ENCODE measurements around the gene SMAGP.
A peak's percentile ranks its signal among the peaks of the same experiment; 100 is the strongest.
"Not testable (repeated sequence)": the region's sequence is repeated elsewhere in the genome, so short reads cannot be mapped to it uniquely, and the experiment has no call there.

Gene SMAGP

GRCh38 chr12:51281202-51281924, 11.1 kb upstream of the SMAGP start:
- H3K36me3 Mint-ChIP-seq (ENCODE audit: low read depth) = no peaks in the 10 kb centered on the region

GRCh38 chr12:51275088-51275487, 4.9 kb upstream of the SMAGP start:
- H3K27ac Mint-ChIP-seq = no peak overlapping the region
- TF ChIP-seq, protein P1, sequence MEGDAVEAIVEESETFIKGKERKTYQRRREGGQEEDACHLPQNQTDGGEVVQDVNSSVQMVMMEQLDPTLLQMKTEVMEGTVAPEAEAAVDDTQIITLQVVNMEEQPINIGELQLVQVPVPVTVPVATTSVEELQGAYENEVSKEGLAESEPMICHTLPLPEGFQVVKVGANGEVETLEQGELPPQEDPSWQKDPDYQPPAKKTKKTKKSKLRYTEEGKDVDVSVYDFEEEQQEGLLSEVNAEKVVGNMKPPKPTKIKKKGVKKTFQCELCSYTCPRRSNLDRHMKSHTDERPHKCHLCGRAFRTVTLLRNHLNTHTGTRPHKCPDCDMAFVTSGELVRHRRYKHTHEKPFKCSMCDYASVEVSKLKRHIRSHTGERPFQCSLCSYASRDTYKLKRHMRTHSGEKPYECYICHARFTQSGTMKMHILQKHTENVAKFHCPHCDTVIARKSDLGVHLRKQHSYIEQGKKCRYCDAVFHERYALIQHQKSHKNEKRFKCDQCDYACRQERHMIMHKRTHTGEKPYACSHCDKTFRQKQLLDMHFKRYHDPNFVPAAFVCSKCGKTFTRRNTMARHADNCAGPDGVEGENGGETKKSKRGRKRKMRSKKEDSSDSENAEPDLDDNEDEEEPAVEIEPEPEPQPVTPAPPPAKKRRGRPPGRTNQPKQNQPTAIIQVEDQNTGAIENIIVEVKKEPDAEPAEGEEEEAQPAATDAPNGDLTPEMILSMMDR (IDR thresholded peaks at IDR 0.05; ENCODE audit: unreplicated experiment in 3 of 3) = no peak
- H3K36me3 Mint-ChIP-seq (ENCODE audit: low read depth) = no peaks in the 10 kb centered on the region
- H3K4me3 Mint-ChIP-seq = no peak overlapping the region
- peaks cover 8% of the 10 kb centered on the region for H3K4me1 Mint-ChIP-seq
- peaks cover 31% of the 10 kb centered on the region for H3K27me3 Mint-ChIP-seq (ENCODE audit: low read depth)
- H3K9me3 Mint-ChIP-seq = no peaks in the 10 kb centered on the region

More at GRCh38 chr12:51281202-51281924, 11.1 kb upstream of the SMAGP start:
- H3K4me1 Mint-ChIP-seq = no peaks in the 10 kb centered on the region
- H3K9me3 Mint-ChIP-seq = no peaks in the 10 kb centered on the region
- H3K27me3 Mint-ChIP-seq (ENCODE audit: low read depth) = peaks cover 18% of the 10 kb centered on the region
- no peak overlapping the region for H3K27ac Mint-ChIP-seq
- no peak overlapping the region for H3K4me3 Mint-ChIP-seq
- TF ChIP-seq, protein P1 (IDR thresholded peaks at IDR 0.05; ENCODE audit: unreplicated experiment in 3 of 3) = no peak

DNA sequence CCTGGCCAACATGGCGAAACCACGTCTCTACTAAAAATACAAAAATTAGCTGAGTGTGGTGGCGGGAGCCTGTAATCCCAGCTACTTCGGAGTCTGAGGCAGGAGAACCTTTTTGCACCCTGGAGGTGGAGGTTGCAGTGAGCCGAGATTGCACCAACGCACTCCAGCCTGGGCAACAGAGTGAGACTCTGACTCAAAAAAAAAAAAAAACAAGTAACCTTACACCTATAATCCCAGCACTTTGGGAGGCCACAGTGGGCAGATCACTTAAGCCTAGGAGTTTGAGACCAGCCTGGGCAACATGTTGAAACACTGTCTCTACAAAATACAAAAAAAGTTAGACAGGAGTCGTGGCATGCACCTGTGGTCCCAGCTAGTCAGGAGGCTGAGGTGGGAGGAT, 2.6 kb upstream of the SMAGP start:
- H3K4me1 Mint-ChIP-seq; H3K27ac Mint-ChIP-seq; H3K9me3 Mint-ChIP-seq; H3K36me3 Mint-ChIP-seq (ENCODE audit: low read depth); H3K4me3 Mint-ChIP-seq: not testable (repeated sequence)
- peaks cover 49% of the 10 kb centered on the region for H3K27me3 Mint-ChIP-seq (ENCODE audit: low read depth)

DNA sequence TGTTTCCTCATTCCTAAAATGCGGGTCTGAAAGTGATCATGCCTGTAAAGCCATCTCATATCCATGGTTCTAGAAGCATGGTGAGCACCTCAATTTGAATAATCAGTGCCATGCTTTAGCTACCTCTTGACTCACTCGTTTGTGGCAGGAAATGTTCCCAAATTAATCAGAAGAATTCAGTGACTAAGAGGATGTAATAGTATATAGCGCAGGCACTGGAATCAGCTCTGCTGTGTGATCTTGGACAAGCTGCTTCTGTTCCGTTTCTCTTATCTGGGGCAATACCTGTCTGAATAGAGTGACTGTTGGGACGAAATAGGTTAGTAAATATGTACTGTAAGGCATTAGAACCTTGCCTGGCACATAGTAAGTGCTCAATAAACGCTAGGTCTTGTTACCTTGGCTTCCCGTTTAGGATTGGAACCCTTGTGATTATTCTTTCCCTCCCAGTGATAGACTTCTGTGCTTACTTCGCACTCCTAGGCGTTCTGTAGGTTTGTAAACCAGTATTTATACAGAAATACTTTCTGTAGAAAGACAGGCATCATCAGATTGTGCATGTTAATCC, 820 bp upstream of the SMAGP start:
- peaks cover 8% of the 10 kb centered on the region for H3K4me1 Mint-ChIP-seq
- H3K4me3 Mint-ChIP-seq = peak overlapping the region; percentile 90 to 92 (median 91)
- H3K36me3 Mint-ChIP-seq (ENCODE audit: low read depth) = no peaks in the 10 kb centered on the region
- TF ChIP-seq, protein P1 (IDR thresholded peaks at IDR 0.05; ENCODE audit: unreplicated experiment in 3 of 3) = no peak
- no peaks in the 10 kb centered on the region for H3K9me3 Mint-ChIP-seq
- peaks cover 51% of the 10 kb centered on the region for H3K27me3 Mint-ChIP-seq (ENCODE audit: low read depth)
- peak overlapping the region; percentile 65 to 89 (median 77) for H3K27ac Mint-ChIP-seq

DNA sequence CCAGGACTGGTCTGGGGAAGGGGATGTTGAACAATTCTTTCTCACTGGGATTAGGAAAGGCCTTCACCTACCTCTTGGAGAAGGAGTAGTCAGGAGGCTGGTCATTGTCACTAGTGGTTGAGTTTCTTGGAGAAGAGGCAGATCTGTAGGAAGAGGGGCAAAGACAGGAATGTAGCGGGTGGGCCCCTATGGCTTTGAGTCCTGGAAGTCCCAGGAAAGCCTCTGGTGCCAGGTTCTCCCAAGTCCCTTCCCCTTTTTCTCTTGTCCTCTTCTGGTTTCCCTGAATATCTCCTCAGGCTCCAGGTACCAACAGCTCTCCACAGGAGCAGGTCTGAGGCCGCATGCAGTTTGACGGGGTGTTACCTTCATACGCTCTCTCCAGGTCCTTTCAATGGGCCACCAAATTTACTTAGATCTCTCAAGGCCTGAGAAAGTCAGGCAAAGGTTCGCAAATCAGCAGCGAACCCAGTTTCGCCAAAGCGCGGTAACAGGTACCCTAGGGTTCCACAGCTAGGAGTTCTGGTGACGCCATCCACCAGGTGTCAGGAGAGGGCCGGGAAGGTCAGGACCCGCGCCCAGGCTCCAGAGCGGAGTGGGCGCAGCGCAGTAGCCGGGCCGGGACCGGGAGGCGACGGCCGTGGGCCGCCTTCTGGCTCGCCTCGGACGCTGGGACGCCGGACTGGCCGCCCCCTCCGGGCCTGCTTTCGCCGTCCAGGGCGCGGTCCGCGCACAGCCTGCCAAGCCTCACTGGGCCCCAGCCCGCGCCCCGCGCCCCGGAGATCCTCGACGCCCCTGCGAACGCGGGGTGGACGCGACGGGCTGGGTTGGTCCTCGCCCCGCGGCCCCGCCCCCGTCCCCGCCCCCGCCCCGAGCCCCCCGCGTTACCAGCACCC, 795 bp downstream of the SMAGP start:
- Mint-ChIP-seq H3K36me3 (ENCODE audit: low read depth) (no peaks in the 10 kb centered on the region), H3K27ac (peak overlapping the region in 2 of 3 experiments; percentile 60 to 80), H3K4me3 (peak overlapping the region; percentile 82 to 90 (median 88)), H3K9me3 (no peaks in the 10 kb centered on the region), H3K27me3 (ENCODE audit: low read depth) (peaks cover 50% of the 10 kb centered on the region), H3K4me1 (peaks cover 8% of the 10 kb centered on the region)
- TF ChIP-seq, protein P1 (IDR thresholded peaks at IDR 0.05; ENCODE audit: unreplicated experiment in 3 of 3) = peak in 1 of 3 experiments; percentile 13

DNA sequence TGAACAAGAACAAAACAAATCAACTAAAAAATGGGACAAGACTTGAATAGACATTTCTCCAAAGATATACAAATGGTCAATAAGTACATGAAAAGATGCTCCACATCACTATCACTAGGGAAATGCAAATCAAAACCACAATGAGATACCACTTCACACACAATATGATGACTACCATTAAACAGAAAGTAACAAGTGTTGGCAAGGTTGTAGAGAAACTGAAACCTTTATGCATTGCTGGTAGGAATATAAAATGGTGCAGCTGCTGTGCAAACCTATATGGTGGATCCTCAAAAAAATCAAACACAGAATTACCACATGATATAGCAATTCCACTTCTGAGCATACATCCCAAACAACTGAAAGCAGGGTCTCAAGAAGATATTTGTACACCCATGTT, 5.2 kb downstream of the SMAGP start:
- Mint-ChIP-seq H3K27me3 (ENCODE audit: low read depth) (peaks cover 27% of the 10 kb centered on the region), H3K36me3 (ENCODE audit: low read depth) (no peaks in the 10 kb centered on the region), H3K9me3 (no peaks in the 10 kb centered on the region), H3K4me1 (no peaks in the 10 kb centered on the region), H3K27ac (no peak overlapping the region), H3K4me3 (no peak overlapping the region)
- TF ChIP-seq, protein P1 (IDR thresholded peaks at IDR 0.05; ENCODE audit: unreplicated experiment in 3 of 3) = no peak
